ENCODE data around the gene TAAR6. TPM values are rescaled to one million over a fixed set of nuclear protein-coding genes. Genes with fewer than 3 reads are reported as not detected.
A peak's percentile ranks its signal among the peaks of the same experiment; 100 is the strongest.
"Not testable (repeated sequence)": the region's sequence is repeated elsewhere in the genome, so short reads cannot be mapped to it uniquely, and the experiment has no call there.

Gene TAAR6
- polyA plus RNA-seq, 1 donor (not counting 4 experiments of a cell fraction or from before 2014, with no cell fraction given): not detected

DNA sequence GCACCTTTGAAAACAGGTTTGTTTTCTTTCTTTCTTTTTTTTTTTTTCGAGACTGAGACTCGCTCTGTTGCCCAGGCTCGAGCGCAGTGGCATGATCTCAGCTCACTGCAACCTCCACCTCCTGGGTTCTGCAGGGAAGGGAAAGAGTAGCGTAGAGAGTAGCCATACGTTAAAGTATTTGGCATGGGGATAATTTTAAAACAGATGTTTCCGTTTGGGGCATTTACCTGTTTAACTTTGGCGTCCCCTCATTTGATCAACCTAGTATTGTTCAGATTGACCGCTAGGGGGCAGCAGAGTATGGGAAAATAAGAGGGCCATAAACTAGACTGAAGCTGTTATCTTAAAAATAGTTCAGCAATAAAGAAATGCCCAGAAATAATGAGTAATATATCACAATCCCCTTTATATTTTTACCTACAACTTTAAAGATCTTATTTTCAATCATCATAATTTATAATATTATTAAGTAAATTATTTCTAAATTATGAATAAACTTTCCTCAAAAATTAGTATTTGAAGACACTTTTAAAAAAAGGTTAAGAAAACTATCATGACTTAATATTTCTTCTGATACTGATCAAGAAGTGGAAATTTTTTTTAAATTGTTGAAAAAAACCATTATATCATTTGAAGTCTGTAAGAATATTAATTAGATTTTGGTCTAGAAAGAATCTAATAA is 39.7 kb upstream of the TAAR6 start:
- Histone ChIP-seq H3K27ac (ENCODE audit: control insufficient read depth, insufficient read depth, low read length) (no peak overlapping the region), H3K27me3 (ENCODE audit: control insufficient read depth, extremely low read depth, insufficient read depth, low read length) (no peaks in the 10 kb centered on the region), H2AFZ (ENCODE audit: control insufficient read depth, low read length) (peak overlapping the region; percentile 90), H3K4me2 (ENCODE audit: control insufficient read depth, extremely low read depth, insufficient read depth, low read depth, low read length) (peak overlapping the region; percentile 84), H4K20me1 (ENCODE audit: control insufficient read depth, extremely low read depth, insufficient read depth, low read length) (no peaks in the 10 kb centered on the region), H3K4me3 (ENCODE audit: control insufficient read depth in 2 of 3, extremely low read depth in 1 of 3, insufficient read depth in 2 of 3, low read depth in 1 of 3, low read length in 3 of 3) (peak overlapping the region in 1 of 3 experiments; percentile 26), H3K9me3 (ENCODE audit: control insufficient read depth, low read depth, low read length) (no peaks in the 10 kb centered on the region), H3K9ac (ENCODE audit: control insufficient read depth, extremely low read depth, insufficient read depth, low read length) (no peak overlapping the region), H3K36me3 (ENCODE audit: control insufficient read depth in 2 of 2, extremely low read depth in 1 of 2, insufficient read depth in 2 of 2, low read length in 2 of 2) (no peaks in the 10 kb centered on the region), H3K4me1 (ENCODE audit: control insufficient read depth, extremely low read depth, insufficient read depth, low read length) (no peaks in the 10 kb centered on the region), H3K79me2 (ENCODE audit: control insufficient read depth, insufficient read depth, low read length) (no peaks in the 10 kb centered on the region), H3K9me1 (ENCODE audit: control insufficient read depth, extremely low read depth, insufficient read depth, low read length) (no peaks in the 10 kb centered on the region)
- dilution Hi-C loops (cut with MboI; ENCODE audit: extremely low pct_ligation_motif_present, low sequenced_read_pairs): no loop called here
- no peak for TF ChIP-seq EZH2 (IDR thresholded peaks at IDR 0.05; ENCODE audit: low read length)
- TF ChIP-seq CTCF (optimal IDR thresholded peaks at IDR 0.05 in 1 of 3, IDR thresholded peaks at IDR 0.05 in 1 of 3, conservative IDR thresholded peaks at IDR 0.05 in 1 of 3; ENCODE audit: extremely low read depth in 1 of 3, insufficient read depth in 2 of 3, low read length in 3 of 3): peak; percentile 51 to 62 (median 58)
- no peak for DNase-seq (ENCODE audit: low read depth, low spot score)
- FAIRE-seq: peak; percentile 77

DNA sequence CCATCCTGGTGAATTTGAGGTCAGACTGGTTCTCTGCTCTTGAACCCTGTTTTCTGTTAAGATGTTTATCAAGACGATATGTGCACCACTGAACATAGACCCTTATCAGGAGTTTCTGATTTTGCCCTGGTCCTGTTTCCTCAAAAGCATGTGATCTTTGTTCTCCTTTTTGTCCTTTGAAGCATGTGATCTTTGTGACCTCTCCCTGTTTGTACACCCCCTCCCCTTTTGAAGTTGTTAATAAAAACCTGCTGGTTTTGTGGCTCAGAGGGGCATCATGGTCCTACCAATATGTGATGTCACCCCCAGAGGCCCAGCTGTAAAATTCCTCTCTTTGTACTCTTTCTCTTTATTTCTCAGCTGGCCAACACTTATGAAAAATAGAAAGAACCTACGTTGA is 35.6 kb upstream of the TAAR6 start:
- H3K27me3 ChIP-seq (ENCODE audit: control insufficient read depth, extremely low read depth, insufficient read depth, low read length); H3K9me1 ChIP-seq (ENCODE audit: control insufficient read depth, extremely low read depth, insufficient read depth, low read length); H3K4me3 ChIP-seq (ENCODE audit: control insufficient read depth in 2 of 3, extremely low read depth in 1 of 3, insufficient read depth in 2 of 3, low read depth in 1 of 3, low read length in 3 of 3); H3K9me3 ChIP-seq (ENCODE audit: control insufficient read depth, low read depth, low read length); H3K4me1 ChIP-seq (ENCODE audit: control insufficient read depth, extremely low read depth, insufficient read depth, low read length); H3K9ac ChIP-seq (ENCODE audit: control insufficient read depth, extremely low read depth, insufficient read depth, low read length); FAIRE-seq; H4K20me1 ChIP-seq (ENCODE audit: control insufficient read depth, extremely low read depth, insufficient read depth, low read length); H3K4me2 ChIP-seq (ENCODE audit: control insufficient read depth, extremely low read depth, insufficient read depth, low read depth, low read length); DNase-seq (ENCODE audit: low read depth, low spot score); H3K27ac ChIP-seq (ENCODE audit: control insufficient read depth, insufficient read depth, low read length); dilution Hi-C loops (cut with MboI; ENCODE audit: extremely low pct_ligation_motif_present, low sequenced_read_pairs); H2AFZ ChIP-seq (ENCODE audit: control insufficient read depth, low read length); H3K79me2 ChIP-seq (ENCODE audit: control insufficient read depth, insufficient read depth, low read length); H3K36me3 ChIP-seq (ENCODE audit: control insufficient read depth in 2 of 2, extremely low read depth in 1 of 2, insufficient read depth in 2 of 2, low read length in 2 of 2): not testable (repeated sequence)

DNA sequence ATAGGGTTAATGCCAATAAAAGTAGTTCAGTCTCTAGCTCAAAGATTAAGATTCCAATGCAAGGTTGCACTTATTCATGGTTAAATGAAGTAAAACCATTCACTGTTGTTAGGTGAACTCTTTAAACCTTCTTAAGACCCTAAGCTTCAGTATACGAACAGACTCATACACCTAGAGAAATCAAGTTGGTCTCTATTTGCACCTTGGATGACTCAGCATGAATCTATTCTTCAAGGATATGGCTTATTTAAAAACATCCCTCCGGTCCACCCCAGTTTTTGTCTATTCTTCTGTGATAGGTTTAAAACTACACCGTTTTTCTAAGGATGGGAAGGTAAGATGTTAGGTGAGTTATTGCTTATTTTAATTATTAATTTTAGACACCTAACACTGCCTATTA is 33.0 kb upstream of the TAAR6 start:
- Histone ChIP-seq H2AFZ (ENCODE audit: control insufficient read depth, low read length) (no peak overlapping the region), H3K36me3 (ENCODE audit: control insufficient read depth in 2 of 2, extremely low read depth in 1 of 2, insufficient read depth in 2 of 2, low read length in 2 of 2) (no peaks in the 10 kb centered on the region), H3K9me3 (ENCODE audit: control insufficient read depth, low read depth, low read length) (no peaks in the 10 kb centered on the region), H3K9me1 (ENCODE audit: control insufficient read depth, extremely low read depth, insufficient read depth, low read length) (no peaks in the 10 kb centered on the region), H3K79me2 (ENCODE audit: control insufficient read depth, insufficient read depth, low read length) (no peaks in the 10 kb centered on the region), H3K9ac (ENCODE audit: control insufficient read depth, extremely low read depth, insufficient read depth, low read length) (no peak overlapping the region), H3K27me3 (ENCODE audit: control insufficient read depth, extremely low read depth, insufficient read depth, low read length) (peaks cover 4% of the 10 kb centered on the region), H3K4me2 (ENCODE audit: control insufficient read depth, extremely low read depth, insufficient read depth, low read depth, low read length) (no peak overlapping the region), H4K20me1 (ENCODE audit: control insufficient read depth, extremely low read depth, insufficient read depth, low read length) (no peaks in the 10 kb centered on the region), H3K4me1 (ENCODE audit: control insufficient read depth, extremely low read depth, insufficient read depth, low read length) (no peaks in the 10 kb centered on the region), H3K4me3 (ENCODE audit: control insufficient read depth in 2 of 3, extremely low read depth in 1 of 3, insufficient read depth in 2 of 3, low read depth in 1 of 3, low read length in 3 of 3) (no peak overlapping the region), H3K27ac (ENCODE audit: control insufficient read depth, insufficient read depth, low read length) (no peak overlapping the region)
- DNase-seq (ENCODE audit: low read depth, low spot score) (no peak), FAIRE-seq (no peak)
- dilution Hi-C loops (cut with MboI; ENCODE audit: extremely low pct_ligation_motif_present, low sequenced_read_pairs): no loop called here
- no peak for TF ChIP-seq EZH2 (IDR thresholded peaks at IDR 0.05; ENCODE audit: low read length)
- no peak for TF ChIP-seq CTCF (optimal IDR thresholded peaks at IDR 0.05 in 1 of 3, IDR thresholded peaks at IDR 0.05 in 1 of 3, conservative IDR thresholded peaks at IDR 0.05 in 1 of 3; ENCODE audit: extremely low read depth in 1 of 3, insufficient read depth in 2 of 3, low read length in 3 of 3)
